ENCODE results near the gene SLC39A9. TPM values are rescaled to one million over a fixed set of nuclear protein-coding genes. Genes with fewer than 3 reads are reported as not detected.

The SLC39A9 gene
- total and polyA plus RNA-seq, 10 of the 15 experiments (the other 5 are each of a cell fraction or from before 2014, with no cell fraction given) = 19.9 to 109 (median 46.9) TPM

DNA sequence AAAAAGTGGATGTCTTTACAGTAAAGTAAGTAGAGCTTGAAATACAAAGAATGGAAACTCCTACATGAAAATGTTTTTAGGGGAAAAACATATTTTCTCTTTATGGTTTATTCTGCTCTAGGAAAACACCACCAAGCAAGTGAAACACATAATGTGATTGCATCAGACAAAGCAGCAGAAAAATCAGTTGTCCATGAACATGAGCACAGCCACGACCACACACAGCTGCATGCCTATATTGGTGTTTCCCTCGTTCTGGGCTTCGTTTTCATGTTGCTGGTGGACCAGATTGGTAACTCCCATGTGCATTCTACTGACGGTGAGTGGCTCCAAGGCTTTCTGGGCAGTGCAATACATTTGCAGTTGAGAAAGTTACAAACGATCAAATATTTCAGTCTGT lies 43.5 kb downstream of the SLC39A9 start (continued):
- TF ChIP-seq JUNB (IDR thresholded peaks at IDR 0.05) = no peak
- TF ChIP-seq EGR1 (IDR thresholded peaks at IDR 0.05; ENCODE audit: borderline replicate concordance in 1 of 2, low read depth in 2 of 2, low read length in 2 of 2) = no peak
- no peak for TF ChIP-seq SUZ12 (IDR thresholded peaks at IDR 0.05; ENCODE audit: unreplicated experiment)
- TF ChIP-seq, protein P1, sequence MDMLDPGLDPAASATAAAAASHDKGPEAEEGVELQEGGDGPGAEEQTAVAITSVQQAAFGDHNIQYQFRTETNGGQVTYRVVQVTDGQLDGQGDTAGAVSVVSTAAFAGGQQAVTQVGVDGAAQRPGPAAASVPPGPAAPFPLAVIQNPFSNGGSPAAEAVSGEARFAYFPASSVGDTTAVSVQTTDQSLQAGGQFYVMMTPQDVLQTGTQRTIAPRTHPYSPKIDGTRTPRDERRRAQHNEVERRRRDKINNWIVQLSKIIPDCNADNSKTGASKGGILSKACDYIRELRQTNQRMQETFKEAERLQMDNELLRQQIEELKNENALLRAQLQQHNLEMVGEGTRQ (IDR thresholded peaks at IDR 0.05; ENCODE audit: borderline replicate concordance, low read depth, low read length) = no peak
- TF ChIP-seq SREBF1 (IDR thresholded peaks at IDR 0.05; ENCODE audit: low read length) = no peak
- 0 out of 2 replicates have a peak, but pooled peaks have one; percentile 37 for TF ChIP-seq PML (IDR thresholded peaks at IDR 0.05; ENCODE audit: low read length)
- no peak for TF ChIP-seq NFYA (IDR thresholded peaks at IDR 0.05; ENCODE audit: borderline replicate concordance, low read depth, low read length)
- TF ChIP-seq, protein P2, sequence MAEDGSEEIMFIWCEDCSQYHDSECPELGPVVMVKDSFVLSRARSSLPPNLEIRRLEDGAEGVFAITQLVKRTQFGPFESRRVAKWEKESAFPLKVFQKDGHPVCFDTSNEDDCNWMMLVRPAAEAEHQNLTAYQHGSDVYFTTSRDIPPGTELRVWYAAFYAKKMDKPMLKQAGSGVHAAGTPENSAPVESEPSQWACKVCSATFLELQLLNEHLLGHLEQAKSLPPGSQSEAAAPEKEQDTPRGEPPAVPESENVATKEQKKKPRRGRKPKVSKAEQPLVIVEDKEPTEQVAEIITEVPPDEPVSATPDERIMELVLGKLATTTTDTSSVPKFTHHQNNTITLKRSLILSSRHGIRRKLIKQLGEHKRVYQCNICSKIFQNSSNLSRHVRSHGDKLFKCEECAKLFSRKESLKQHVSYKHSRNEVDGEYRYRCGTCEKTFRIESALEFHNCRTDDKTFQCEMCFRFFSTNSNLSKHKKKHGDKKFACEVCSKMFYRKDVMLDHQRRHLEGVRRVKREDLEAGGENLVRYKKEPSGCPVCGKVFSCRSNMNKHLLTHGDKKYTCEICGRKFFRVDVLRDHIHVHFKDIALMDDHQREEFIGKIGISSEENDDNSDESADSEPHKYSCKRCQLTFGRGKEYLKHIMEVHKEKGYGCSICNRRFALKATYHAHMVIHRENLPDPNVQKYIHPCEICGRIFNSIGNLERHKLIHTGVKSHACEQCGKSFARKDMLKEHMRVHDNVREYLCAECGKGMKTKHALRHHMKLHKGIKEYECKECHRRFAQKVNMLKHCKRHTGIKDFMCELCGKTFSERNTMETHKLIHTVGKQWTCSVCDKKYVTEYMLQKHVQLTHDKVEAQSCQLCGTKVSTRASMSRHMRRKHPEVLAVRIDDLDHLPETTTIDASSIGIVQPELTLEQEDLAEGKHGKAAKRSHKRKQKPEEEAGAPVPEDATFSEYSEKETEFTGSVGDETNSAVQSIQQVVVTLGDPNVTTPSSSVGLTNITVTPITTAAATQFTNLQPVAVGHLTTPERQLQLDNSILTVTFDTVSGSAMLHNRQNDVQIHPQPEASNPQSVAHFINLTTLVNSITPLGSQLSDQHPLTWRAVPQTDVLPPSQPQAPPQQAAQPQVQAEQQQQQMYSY (CRISPR knock-in tag; IDR thresholded peaks at IDR 0.05) = no peak
- TF ChIP-seq, protein P3, sequence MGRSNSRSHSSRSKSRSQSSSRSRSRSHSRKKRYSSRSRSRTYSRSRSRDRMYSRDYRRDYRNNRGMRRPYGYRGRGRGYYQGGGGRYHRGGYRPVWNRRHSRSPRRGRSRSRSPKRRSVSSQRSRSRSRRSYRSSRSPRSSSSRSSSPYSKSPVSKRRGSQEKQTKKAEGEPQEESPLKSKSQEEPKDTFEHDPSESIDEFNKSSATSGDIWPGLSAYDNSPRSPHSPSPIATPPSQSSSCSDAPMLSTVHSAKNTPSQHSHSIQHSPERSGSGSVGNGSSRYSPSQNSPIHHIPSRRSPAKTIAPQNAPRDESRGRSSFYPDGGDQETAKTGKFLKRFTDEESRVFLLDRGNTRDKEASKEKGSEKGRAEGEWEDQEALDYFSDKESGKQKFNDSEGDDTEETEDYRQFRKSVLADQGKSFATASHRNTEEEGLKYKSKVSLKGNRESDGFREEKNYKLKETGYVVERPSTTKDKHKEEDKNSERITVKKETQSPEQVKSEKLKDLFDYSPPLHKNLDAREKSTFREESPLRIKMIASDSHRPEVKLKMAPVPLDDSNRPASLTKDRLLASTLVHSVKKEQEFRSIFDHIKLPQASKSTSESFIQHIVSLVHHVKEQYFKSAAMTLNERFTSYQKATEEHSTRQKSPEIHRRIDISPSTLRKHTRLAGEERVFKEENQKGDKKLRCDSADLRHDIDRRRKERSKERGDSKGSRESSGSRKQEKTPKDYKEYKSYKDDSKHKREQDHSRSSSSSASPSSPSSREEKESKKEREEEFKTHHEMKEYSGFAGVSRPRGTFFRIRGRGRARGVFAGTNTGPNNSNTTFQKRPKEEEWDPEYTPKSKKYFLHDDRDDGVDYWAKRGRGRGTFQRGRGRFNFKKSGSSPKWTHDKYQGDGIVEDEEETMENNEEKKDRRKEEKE (IDR thresholded peaks at IDR 0.05) = no peak
- no peak for TF ChIP-seq KDM1A (IDR thresholded peaks at IDR 0.05; ENCODE audit: borderline replicate concordance)
- TF ChIP-seq EZH2 (IDR thresholded peaks at IDR 0.05; ENCODE audit: borderline replicate concordance, control insufficient read depth, low read depth, low read length) = no peak
- TF ChIP-seq ZNF384 (IDR thresholded peaks at IDR 0.05; ENCODE audit: borderline replicate concordance, low read depth, low read length) = no peak
- TF ChIP-seq JUND (IDR thresholded peaks at IDR 0.05; ENCODE audit: low read depth, low read length) = no peak
- TF ChIP-seq ZNF24 (IDR thresholded peaks at IDR 0.05) = no peak
- 0 out of 2 replicates have a peak, but pooled peaks have one; percentile 63 for TF ChIP-seq TCF12 (IDR thresholded peaks at IDR 0.05; ENCODE audit: low read depth, low read length)
- TF ChIP-seq, protein P4, sequence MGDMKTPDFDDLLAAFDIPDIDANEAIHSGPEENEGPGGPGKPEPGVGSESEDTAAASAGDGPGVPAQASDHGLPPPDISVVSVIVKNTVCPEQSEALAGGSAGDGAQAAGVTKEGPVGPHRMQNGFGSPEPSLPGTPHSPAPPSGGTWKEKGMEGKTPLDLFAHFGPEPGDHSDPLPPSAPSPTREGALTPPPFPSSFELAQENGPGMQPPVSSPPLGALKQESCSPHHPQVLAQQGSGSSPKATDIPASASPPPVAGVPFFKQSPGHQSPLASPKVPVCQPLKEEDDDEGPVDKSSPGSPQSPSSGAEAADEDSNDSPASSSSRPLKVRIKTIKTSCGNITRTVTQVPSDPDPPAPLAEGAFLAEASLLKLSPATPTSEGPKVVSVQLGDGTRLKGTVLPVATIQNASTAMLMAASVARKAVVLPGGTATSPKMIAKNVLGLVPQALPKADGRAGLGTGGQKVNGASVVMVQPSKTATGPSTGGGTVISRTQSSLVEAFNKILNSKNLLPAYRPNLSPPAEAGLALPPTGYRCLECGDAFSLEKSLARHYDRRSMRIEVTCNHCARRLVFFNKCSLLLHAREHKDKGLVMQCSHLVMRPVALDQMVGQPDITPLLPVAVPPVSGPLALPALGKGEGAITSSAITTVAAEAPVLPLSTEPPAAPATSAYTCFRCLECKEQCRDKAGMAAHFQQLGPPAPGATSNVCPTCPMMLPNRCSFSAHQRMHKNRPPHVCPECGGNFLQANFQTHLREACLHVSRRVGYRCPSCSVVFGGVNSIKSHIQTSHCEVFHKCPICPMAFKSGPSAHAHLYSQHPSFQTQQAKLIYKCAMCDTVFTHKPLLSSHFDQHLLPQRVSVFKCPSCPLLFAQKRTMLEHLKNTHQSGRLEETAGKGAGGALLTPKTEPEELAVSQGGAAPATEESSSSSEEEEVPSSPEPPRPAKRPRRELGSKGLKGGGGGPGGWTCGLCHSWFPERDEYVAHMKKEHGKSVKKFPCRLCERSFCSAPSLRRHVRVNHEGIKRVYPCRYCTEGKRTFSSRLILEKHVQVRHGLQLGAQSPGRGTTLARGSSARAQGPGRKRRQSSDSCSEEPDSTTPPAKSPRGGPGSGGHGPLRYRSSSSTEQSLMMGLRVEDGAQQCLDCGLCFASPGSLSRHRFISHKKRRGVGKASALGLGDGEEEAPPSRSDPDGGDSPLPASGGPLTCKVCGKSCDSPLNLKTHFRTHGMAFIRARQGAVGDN (IDR thresholded peaks at IDR 0.05) = peak; percentile 70
- TF ChIP-seq, protein P5, sequence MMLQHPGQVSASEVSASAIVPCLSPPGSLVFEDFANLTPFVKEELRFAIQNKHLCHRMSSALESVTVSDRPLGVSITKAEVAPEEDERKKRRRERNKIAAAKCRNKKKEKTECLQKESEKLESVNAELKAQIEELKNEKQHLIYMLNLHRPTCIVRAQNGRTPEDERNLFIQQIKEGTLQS (IDR thresholded peaks at IDR 0.05; ENCODE audit: borderline replicate concordance, extremely low read depth, low read depth, low read length) = no peak
- no peak for TF ChIP-seq PAX8 (IDR thresholded peaks at IDR 0.05)
- no peak for TF ChIP-seq RAD51 (IDR thresholded peaks at IDR 0.05)
